SU-DHL-6 (cell line): Measurements from ENCODE around the gene E2F7.

ENCODE experiments used
- EZH2phosphoT487 ChIP-seq: fragments of 200-600 bp; sonication (generic), shearing (Covaris generic); conservative IDR thresholded peaks from 2 replicates; pipeline ENCODE4 v1.6.1; 2018; ENCODE audit warnings: mild to moderate bottlenecking, antibody characterized with exemption, low read length, moderate library complexity, mixed read lengths
- TF ChIP-seq, protein P1 (sequence below): fragments of 200-600 bp; sonication (generic); IDR thresholded peaks from one replicate; pipeline ENCODE4 v1.5.1; 2017; ENCODE audit warnings: antibody characterized with exemption, mild to moderate bottlenecking, low read length, moderate library complexity; ENCODE audit not compliant: insufficient read depth, poor library complexity, severe bottlenecking

DNA sequence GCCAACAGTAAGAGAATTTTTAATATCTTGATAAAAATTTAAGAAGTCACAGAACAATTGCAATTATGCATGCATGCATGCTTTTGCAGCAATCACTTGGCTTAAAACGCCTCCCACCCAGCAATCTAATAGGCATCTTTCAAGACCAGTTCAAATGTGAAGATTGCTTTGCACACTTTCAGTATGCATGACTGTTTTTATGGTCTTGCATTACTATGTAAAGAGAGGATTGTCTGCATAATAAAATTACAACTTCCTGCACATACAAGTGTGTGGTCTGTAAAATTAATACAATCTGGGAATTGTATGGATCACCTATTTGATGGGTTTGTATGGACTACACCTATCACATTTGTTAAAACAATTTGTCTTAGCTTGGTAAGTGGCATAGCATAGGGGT lies 48.8 kb downstream of the E2F7 start:
- no peak for TF ChIP-seq EZH2phosphoT487
- TF ChIP-seq, protein P1, sequence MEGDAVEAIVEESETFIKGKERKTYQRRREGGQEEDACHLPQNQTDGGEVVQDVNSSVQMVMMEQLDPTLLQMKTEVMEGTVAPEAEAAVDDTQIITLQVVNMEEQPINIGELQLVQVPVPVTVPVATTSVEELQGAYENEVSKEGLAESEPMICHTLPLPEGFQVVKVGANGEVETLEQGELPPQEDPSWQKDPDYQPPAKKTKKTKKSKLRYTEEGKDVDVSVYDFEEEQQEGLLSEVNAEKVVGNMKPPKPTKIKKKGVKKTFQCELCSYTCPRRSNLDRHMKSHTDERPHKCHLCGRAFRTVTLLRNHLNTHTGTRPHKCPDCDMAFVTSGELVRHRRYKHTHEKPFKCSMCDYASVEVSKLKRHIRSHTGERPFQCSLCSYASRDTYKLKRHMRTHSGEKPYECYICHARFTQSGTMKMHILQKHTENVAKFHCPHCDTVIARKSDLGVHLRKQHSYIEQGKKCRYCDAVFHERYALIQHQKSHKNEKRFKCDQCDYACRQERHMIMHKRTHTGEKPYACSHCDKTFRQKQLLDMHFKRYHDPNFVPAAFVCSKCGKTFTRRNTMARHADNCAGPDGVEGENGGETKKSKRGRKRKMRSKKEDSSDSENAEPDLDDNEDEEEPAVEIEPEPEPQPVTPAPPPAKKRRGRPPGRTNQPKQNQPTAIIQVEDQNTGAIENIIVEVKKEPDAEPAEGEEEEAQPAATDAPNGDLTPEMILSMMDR: no peak
